HG02588 (cell line): ENCODE results near the gene CFAP221.

Experiments
- ATAC-seq: cut with Tn5 transposase; IDR thresholded peaks from one replicate; pipeline ENCODE4 v1.9.1; 2021; ENCODE audit warnings: mild to moderate bottlenecking, moderate library complexity; ENCODE audit not compliant: unreplicated experiment

The CFAP221 gene

DNA sequence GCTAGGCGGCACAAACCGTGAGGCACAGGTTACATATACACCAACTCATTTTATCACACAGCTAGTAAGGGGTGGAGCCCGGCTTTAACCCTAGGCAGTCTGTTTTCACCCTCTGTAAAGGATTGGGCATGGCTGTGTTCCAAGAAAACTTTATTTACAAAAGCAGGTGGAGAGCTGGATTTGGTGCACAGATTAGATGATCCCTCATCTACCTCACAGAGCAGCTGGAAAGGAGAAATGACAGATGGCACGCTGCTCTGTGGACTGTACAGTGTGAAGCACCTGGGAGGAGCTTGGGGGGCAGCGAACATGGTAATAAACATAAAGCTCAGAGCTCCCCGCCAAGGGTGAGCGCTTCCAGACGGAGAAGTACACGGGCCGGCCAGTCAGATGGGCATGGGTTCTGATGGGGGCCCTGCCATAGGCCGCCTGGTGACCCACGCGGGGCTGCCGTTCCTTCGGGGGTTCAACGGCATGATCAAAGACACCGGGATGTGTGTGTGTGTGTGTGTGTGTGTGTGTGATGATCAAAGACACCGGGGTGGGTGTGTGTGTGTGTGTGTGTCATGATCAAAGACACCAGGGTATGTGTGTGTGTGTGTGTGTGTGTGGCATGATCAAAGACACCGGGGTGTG is 133.9 kb downstream of the CFAP221 start:
- no peak for ATAC-seq

GRCh38 chr2:119679526-119679837 is 135.2 kb downstream of the CFAP221 start:
- no peak for ATAC-seq

DNA sequence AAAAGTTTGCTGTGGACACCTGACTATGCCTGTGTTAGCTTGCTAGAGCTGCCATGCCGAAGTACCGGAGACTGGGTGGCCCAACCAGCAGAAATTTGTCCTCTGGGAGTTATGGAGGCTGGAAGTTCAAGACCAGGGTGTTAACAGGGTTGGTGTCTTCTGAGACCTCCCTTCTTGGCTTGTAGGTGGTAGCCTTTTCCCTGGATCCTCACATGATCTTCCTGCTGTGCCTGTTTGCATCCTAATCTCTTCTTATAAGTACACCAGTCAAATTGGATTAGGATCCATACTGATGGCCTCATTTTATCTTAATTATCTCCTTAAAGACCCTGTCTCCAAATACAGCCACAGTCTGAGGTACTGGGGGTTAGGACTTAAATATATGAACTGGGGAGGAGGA is 135.6 kb downstream of the CFAP221 start:
- no peak for ATAC-seq

DNA sequence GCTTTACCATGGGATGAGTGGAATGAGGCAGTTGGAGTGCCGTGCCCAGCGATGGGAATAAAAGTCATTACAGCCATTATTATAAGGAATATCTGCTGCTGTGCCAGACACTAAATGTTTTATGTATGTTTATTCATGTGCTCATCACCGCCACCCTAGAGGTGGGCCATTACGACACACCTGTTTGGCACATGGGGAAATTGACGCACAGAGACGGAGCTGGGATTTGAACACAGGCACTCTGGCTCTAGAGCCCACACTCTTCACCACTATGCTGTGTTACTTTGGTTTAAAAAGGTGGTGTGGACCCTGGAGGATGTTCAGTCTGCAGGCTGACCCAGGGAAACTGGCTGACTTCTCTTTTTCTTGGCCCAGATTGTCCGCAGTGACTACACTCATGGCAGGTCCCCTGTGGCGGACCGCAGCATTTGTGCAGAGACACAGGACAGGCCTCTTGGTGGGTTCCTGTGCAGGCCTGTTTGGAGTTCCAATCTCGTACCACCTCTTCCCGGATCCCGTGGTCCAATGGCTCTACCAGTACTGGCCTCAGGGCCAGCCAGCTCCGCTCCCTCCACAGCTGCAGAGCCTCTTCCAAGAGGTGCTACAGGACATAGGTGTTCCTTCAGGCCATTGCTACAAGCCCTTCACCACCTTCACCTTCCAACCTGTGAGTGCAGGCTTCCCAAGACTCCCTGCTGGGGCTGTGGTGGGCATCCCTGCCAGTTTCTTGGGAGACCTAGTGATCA is 136.4 kb downstream of the CFAP221 start:
- no peak for ATAC-seq

GRCh38 chr2:119681203-119681867 is 137.1 kb downstream of the CFAP221 start:
- no peak for ATAC-seq

DNA sequence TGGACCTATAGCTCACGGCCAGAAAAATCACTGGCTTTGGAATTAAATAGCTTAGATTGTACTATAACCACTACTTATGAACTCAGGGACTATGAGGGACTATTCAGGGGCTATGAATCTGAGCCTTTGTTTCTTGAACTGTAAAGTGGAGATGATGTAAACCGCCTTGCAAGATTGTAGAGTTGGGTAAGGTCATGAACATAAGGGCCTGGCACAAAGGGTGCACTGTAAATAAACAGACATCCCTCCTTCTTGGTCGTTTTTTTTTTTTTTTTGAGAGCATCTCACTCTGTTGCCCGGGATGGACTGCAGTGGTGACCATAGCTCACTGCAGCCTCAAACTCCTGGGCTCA is 137.6 kb downstream of the CFAP221 start:
- ATAC-seq: no peak

DNA sequence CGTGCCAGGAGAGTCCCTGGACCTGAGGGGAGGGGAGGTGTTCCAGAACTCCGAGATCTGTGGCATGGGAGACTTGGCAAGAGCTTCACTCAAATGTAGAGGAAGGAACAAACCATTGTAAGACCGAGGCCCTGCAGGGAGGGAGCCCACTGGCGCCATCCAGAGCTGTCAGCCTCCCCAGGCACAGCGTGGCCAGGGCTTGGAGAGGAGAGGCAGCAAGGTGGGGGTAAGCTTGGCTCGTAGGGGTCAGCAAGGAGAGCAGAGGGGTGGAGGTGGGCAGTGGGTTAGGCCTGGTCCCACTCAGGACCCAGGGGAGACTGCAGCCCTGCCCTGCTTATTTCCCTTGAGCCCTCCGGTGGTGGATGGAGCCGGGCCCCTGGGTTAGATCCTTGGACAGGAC is 138.3 kb downstream of the CFAP221 start:
- ATAC-seq: no peak

DNA sequence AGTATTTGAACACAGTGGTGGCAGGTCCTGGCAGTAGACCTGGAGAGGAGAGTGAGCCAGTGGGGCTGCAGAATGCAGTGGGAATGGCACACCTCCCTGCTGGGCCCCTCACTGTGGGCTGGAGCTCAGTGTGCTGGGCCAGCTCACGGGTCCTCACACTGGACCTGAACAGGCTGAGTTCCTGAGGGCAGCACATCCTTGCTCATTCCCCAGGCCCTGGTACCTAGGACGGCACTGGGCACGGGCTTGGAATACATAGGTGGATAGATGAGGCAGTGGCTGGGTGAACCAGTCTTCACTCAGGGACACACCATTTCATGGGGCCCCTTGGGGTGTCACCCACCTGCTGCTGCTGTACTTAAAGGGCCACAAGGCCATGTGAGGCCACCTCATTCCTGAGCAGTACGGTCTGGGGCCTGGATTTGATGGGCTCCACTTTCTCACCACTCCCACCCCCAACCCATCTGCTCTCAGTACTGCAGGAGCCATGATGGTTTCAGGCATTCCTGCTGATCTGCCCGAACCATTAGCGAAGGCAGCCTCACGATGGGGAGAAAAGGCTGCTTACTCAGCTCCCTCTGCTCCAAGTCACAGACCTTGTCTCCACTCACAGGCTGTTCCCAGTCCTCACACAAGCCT is 138.9 kb downstream of the CFAP221 start:
- ATAC-seq: no peak

- ATAC-seq: no peak
These were observed 139.6 kb downstream of the CFAP221 start for GRCh38 chr2:119683713-119684443.

DNA sequence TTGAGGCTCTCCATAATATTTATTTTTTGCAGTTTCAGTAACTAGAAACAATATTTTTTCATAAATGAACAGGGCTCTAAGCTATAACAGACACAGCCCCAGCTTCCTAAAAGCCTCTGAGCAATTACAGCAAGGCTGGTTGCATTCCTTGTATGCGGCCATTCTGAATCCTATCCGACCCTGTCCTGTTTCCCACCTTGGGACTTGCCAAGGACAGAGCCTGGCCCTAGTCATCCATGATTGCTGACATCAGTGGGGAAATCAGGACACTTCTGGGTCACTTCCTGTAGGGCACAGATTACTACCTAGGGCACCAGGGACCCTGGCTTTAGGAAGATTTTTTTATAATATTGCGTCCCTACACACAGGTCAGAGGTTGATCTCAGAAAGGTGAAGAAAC is 140.3 kb downstream of the CFAP221 start:
- no peak for ATAC-seq

DNA sequence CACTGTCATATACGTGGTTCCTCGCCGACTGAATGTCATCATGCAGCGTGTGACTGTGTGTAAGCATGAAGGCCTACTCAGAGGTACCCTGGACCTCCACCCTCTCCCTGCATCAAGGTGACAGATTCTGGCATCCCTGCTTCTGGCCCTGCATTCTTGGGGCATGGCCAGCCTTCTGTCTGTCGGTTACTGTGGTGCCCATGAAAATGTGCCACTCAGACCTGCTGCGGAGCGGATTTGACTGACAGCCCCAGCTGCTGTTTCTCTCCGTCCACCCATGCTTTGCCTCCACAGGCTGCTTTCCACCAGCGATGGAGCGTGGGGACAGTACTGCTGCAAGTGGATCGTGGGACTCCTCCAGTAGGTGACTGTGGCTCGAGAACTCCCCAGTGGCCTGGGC is 144.4 kb downstream of the CFAP221 start:
- ATAC-seq: no peak

- no peak for ATAC-seq
These were observed 145.0 kb downstream of the CFAP221 start for GRCh38 chr2:119689218-119689617.

DNA sequence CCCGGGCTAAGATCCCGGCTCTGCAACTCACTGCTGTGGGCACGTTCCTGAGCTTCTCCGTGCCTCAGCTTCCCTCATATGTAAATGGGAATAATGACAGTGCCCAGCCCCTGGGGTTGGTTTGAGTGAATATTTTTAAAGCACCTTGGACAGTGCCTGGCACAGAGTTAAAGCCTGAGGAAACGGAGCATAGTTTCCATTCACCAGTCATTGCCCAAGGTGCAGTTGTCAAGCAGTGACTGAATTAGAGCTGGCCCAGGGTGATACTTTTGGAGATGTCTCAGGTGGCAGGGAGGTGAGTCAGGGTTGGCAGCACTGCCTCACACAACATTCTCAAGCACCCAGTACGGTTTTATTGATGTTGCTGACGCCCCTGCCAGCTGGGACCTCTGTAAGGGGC is 146.9 kb downstream of the CFAP221 start:
- no peak for ATAC-seq

DNA sequence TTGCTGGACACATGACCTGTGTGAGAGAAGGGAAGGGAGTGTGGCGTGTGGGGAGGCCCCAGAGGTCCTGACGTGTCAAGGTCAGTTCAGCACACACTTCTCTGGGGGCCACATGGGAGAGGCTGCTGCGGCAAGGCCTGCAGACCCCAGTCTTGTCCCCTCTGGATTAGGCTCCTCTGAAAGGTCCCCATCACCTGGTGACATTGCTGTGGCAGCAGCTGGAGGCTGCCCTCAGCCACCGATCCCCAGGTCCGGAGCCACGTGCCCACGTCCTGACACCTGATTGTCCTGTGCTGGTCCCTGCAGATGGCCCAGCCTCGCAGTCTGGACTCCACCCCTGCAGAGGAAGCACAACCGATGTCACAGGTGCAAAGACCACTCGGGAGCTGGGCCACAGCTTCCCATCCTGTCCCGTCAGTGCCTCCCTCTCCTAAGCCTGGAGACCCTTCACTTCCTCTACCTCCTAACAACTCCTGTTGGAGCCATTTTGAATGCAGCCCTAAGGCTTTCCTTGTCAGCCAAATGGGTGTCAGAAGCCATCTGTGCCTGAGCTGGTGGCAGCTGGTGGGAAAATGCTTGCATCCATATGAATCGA is 147.5 kb downstream of the CFAP221 start:
- no peak for ATAC-seq

DNA sequence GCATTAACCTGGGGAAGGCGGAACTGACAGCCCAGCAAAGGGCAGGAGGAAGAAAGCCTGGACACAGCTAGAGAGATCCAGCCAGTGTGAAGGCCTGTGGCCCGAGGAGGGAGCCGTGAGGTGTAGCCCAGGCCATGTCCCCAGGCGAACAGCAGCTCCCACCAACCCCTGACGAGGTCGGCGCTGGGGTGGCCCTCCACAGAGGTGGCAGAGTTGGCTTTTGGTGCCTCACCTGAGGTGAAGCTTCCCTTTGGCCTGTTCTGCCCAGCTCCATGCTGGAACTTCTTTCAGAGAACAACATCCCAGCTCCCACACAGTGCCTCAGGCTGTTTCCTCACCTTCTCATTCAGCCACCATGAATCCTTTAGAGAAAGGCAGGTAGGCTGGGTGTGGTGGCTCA is 148.1 kb downstream of the CFAP221 start:
- ATAC-seq: no peak

- ATAC-seq: no peak
These were observed 148.7 kb downstream of the CFAP221 start for GRCh38 chr2:119692954-119693353.

GRCh38 chr2:119693567-119693966 is 149.3 kb downstream of the CFAP221 start:
- no peak for ATAC-seq

DNA sequence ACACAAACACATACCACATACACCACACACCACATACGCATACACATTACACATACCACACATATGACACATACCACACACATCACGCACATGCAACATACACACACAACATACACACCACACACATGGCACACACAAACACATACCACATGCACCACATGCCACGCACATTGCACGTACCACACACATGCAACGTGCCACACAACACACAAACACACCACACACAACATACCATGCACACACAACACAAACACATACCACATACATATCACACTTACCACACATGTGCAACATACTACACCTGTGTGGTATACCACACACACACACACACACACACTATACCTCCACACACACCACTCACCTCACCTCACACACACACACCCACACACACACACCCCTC is 149.7 kb downstream of the CFAP221 start:
- no peak for ATAC-seq

DNA sequence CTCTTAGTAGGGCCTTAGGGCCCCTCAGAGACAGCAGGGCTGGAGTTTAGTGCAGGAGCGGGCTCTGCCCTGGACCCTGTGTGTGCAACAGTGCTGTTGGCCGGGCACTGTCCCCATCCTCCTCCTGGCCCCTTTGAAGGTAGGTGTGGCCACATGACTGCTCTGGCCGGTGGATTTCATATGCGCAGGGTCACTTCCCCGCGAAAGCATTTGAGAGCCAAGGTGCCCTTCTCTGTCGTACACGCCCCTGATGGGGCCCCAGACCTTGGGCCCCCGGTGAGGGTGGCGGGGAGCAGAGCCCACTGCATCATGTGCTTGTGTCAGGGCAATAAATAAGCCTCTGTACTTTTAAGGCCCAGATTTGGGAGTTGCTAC is 150.2 kb downstream of the CFAP221 start:
- no peak for ATAC-seq

- ATAC-seq: no peak
These were observed 150.7 kb downstream of the CFAP221 start for GRCh38 chr2:119694845-119695521.
